T-helper 9 cell (primary cell): ENCODE data around the gene KCNMB1.

Source experiments
- DNase-seq: peaks from one replicate; pipeline ENCODE4 v3.0.0-alpha.2; 2020

Gene KCNMB1

GRCh38 chr5:170375283-170375682 lies 13.9 kb downstream of the KCNMB1 start:
- no peak for DNase-seq

- DNase-seq: no peak
These were observed 16.2 kb downstream of the KCNMB1 start for GRCh38 chr5:170372971-170373370.

- no peak for DNase-seq
These were observed 20.6 kb downstream of the KCNMB1 start for GRCh38 chr5:170368586-170368985.

GRCh38 chr5:170366276-170366675 lies 22.9 kb downstream of the KCNMB1 start:
- DNase-seq: no peak

- no peak for DNase-seq
These were observed 23.3 kb downstream of the KCNMB1 start for GRCh38 chr5:170365831-170366230.

GRCh38 chr5:170365011-170365410 lies 24.2 kb downstream of the KCNMB1 start:
- DNase-seq: no peak

GRCh38 chr5:170363671-170364070 lies 25.5 kb downstream of the KCNMB1 start:
- DNase-seq: no peak

GRCh38 chr5:170362656-170363055 lies 26.5 kb downstream of the KCNMB1 start:
- DNase-seq: no peak

GRCh38 chr5:170362102-170362501 lies 27.1 kb downstream of the KCNMB1 start:
- DNase-seq: no peak

GRCh38 chr5:170361616-170362015 lies 27.6 kb downstream of the KCNMB1 start:
- no peak for DNase-seq

- DNase-seq: no peak
These were observed 28.1 kb downstream of the KCNMB1 start for GRCh38 chr5:170361116-170361515.

GRCh38 chr5:170360709-170361108 lies 28.5 kb downstream of the KCNMB1 start:
- no peak for DNase-seq

GRCh38 chr5:170357955-170358444 lies 31.2 kb downstream of the KCNMB1 start:
- no peak for DNase-seq

- no peak for DNase-seq
These were observed 33.5 kb downstream of the KCNMB1 start for GRCh38 chr5:170355601-170356098.

- no peak for DNase-seq
These were observed 35.2 kb downstream of the KCNMB1 start for GRCh38 chr5:170353961-170354360.

- no peak for DNase-seq
These were observed 36.0 kb downstream of the KCNMB1 start for GRCh38 chr5:170353011-170353761.

- no peak for DNase-seq
These were observed 41.0 kb downstream of the KCNMB1 start for GRCh38 chr5:170348137-170348633.

GRCh38 chr5:170347022-170347567 lies 42.1 kb downstream of the KCNMB1 start:
- DNase-seq: no peak

- no peak for DNase-seq
These were observed 43.2 kb downstream of the KCNMB1 start for GRCh38 chr5:170345971-170346370.

- DNase-seq: no peak
These were observed 46.0 kb downstream of the KCNMB1 start for GRCh38 chr5:170343177-170343576.

- no peak for DNase-seq
These were observed 46.9 kb downstream of the KCNMB1 start for GRCh38 chr5:170342153-170342725.

- no peak for DNase-seq
These were observed 47.6 kb downstream of the KCNMB1 start for GRCh38 chr5:170341545-170341944.

- DNase-seq: no peak
These were observed 49.4 kb downstream of the KCNMB1 start for GRCh38 chr5:170339780-170340167.
